Ovary (tissue), 3 donors: ENCODE data around the gene PVALB.

Source experiments
- EP300 ChIP-seq: sonication (generic); formaldehyde crosslinking; IDR thresholded peaks from one replicate; pipeline ENCODE4 v1.6.1; 2017; ENCODE audit warnings: antibody characterized with exemption
- TF ChIP-seq, protein P1 (sequence below), 3 donors: fragments of 450-650 bp in 2 of 3; fragments of 200-600 bp in 1 of 3; IDR thresholded peaks; one replicate each; pipeline versions ENCODE4 v1.5.1 to v1.8.0; 2016 to 2022; ENCODE audit warnings: antibody characterized with exemption in 3 of 3, mild to moderate bottlenecking in 1 of 3
- donor health status: DM: no; HTN: no; CAD: no.

DNA sequence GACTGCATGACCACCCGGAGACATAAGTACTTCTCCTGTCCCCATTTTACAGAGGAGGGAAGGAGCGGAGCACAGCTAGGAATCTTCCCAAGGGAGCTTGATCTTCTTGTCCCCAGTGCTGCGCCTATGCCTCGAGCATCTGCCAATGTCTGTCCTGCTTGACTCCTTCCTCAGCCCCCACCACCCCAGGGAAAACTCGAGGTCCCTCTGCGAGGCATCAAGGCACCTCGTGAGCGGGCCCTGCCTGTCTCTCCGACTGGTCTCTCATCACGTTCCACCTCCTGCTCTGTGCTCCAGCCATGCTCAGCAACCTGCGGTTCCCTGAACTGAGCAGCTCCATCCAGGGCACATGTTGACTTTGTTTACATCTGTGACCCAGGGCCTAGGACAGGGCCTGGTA is 46.4 kb upstream of the PVALB start:
- TF ChIP-seq, protein P1, sequence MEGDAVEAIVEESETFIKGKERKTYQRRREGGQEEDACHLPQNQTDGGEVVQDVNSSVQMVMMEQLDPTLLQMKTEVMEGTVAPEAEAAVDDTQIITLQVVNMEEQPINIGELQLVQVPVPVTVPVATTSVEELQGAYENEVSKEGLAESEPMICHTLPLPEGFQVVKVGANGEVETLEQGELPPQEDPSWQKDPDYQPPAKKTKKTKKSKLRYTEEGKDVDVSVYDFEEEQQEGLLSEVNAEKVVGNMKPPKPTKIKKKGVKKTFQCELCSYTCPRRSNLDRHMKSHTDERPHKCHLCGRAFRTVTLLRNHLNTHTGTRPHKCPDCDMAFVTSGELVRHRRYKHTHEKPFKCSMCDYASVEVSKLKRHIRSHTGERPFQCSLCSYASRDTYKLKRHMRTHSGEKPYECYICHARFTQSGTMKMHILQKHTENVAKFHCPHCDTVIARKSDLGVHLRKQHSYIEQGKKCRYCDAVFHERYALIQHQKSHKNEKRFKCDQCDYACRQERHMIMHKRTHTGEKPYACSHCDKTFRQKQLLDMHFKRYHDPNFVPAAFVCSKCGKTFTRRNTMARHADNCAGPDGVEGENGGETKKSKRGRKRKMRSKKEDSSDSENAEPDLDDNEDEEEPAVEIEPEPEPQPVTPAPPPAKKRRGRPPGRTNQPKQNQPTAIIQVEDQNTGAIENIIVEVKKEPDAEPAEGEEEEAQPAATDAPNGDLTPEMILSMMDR (IDR thresholded peaks at IDR 0.05): no peak
- TF ChIP-seq EP300: no peak
